GM18526 (cell line): ENCODE data around the gene NAV2.

ENCODE experiments used
- POLR2A ChIP-seq: IDR thresholded peaks from 3 replicates; pipeline ENCODE4 v1.6.1; 2011; ENCODE audit not compliant: insufficient read length; ENCODE audit errors: extremely low read depth

The NAV2 gene

GRCh38 chr11:19879307-19880087 is 166.9 kb downstream of the NAV2 start:
- TF ChIP-seq POLR2A: no peak

- TF ChIP-seq POLR2A: no peak
Observed at GRCh38 chr11:19880088-19880345, 167.4 kb downstream of the NAV2 start.

GRCh38 chr11:19881177-19881576 is 168.5 kb downstream of the NAV2 start:
- no peak for TF ChIP-seq POLR2A

GRCh38 chr11:19882356-19882755 is 169.7 kb downstream of the NAV2 start:
- no peak for TF ChIP-seq POLR2A

GRCh38 chr11:19886498-19886897 is 173.9 kb downstream of the NAV2 start:
- no peak for TF ChIP-seq POLR2A

GRCh38 chr11:19887842-19888241 is 175.2 kb downstream of the NAV2 start:
- no peak for TF ChIP-seq POLR2A

GRCh38 chr11:19889531-19889930 is 176.9 kb downstream of the NAV2 start:
- TF ChIP-seq POLR2A: no peak

GRCh38 chr11:19890308-19890707 is 177.7 kb downstream of the NAV2 start:
- no peak for TF ChIP-seq POLR2A

GRCh38 chr11:19891022-19891421 is 178.4 kb downstream of the NAV2 start:
- no peak for TF ChIP-seq POLR2A

GRCh38 chr11:19892387-19892786 is 179.8 kb downstream of the NAV2 start:
- no peak for TF ChIP-seq POLR2A

GRCh38 chr11:19892876-19893275 is 180.2 kb downstream of the NAV2 start:
- TF ChIP-seq POLR2A: no peak

GRCh38 chr11:19894404-19894803 is 181.8 kb downstream of the NAV2 start:
- TF ChIP-seq POLR2A: no peak

GRCh38 chr11:19895776-19896175 is 183.1 kb downstream of the NAV2 start:
- no peak for TF ChIP-seq POLR2A

- TF ChIP-seq POLR2A: no peak
Observed at GRCh38 chr11:19903620-19904069, 191.0 kb downstream of the NAV2 start.

GRCh38 chr11:19905280-19905853 is 192.7 kb downstream of the NAV2 start:
- no peak for TF ChIP-seq POLR2A

- TF ChIP-seq POLR2A: no peak
Observed at GRCh38 chr11:19906126-19906525, 193.5 kb downstream of the NAV2 start.

- TF ChIP-seq POLR2A: no peak
Observed at GRCh38 chr11:19907008-19907579, 194.5 kb downstream of the NAV2 start.
